ENCODE results near the gene NEMP1.

GRCh38 chr12:57011438-57012424, 66.9 kb downstream of the NEMP1 start:
- TF ChIP-seq POLR2AphosphoS5 (IDR thresholded peaks at IDR 0.05) (no peak), RAD21 (conservative IDR thresholded peaks at IDR 0.05) (no peak), REST (IDR thresholded peaks at IDR 0.05; ENCODE audit: borderline replicate concordance) (no peak), EP300 (conservative IDR thresholded peaks at IDR 0.05; ENCODE audit: poor library complexity, severe bottlenecking) (no peak)
- TF ChIP-seq, protein P1, sequence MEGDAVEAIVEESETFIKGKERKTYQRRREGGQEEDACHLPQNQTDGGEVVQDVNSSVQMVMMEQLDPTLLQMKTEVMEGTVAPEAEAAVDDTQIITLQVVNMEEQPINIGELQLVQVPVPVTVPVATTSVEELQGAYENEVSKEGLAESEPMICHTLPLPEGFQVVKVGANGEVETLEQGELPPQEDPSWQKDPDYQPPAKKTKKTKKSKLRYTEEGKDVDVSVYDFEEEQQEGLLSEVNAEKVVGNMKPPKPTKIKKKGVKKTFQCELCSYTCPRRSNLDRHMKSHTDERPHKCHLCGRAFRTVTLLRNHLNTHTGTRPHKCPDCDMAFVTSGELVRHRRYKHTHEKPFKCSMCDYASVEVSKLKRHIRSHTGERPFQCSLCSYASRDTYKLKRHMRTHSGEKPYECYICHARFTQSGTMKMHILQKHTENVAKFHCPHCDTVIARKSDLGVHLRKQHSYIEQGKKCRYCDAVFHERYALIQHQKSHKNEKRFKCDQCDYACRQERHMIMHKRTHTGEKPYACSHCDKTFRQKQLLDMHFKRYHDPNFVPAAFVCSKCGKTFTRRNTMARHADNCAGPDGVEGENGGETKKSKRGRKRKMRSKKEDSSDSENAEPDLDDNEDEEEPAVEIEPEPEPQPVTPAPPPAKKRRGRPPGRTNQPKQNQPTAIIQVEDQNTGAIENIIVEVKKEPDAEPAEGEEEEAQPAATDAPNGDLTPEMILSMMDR (IDR thresholded peaks at IDR 0.05; ENCODE audit: poor library complexity, severe bottlenecking), result no peak
